IMR-90 (cell line): ENCODE data around the gene LRRC57. TPM values are rescaled to one million over a fixed set of nuclear protein-coding genes. Genes with fewer than 3 reads are reported as not detected.

Experiments
- ATAC-seq: fragments of 200-7000 bp; cut with Tn5 transposase; 2 replicates; pipeline ENCODE4 v1.9.1; 2020; ENCODE audit warnings: low read depth, mild to moderate bottlenecking, moderate library complexity
- BruUV-seq: library from RNA; stranded (reverse); fragments of 400-500 nt; replicated peaks from 2 replicates; lab custom pipeline; 2021; lab: Mats Ljungman, UMichigan
- CTCF ChIA-PET: fragments of 300-600 bp; formaldehyde crosslinking; extraction: SDS; loops from one replicate; lab custom pipeline; 2021; ENCODE audit warnings: antibody characterized with exemption; lab: Yijun Ruan, JAX
- POLR2A ChIA-PET: fragments of 300-600 bp; sonication (Branson Sonifier 250); formaldehyde crosslinking; loops from one replicate; lab custom pipeline; 2022; ENCODE audit warnings: antibody characterized with exemption; ENCODE audit not compliant: unreplicated experiment; lab: Charles Lee
- DNase-seq: peaks from one replicate; pipeline ENCODE4 v3.0.0; 2013
- H2AFZ ChIP-seq: replicated peaks from 2 replicates; pipeline ENCODE3; 2013; ENCODE audit warnings: low read length, mild to moderate bottlenecking; ENCODE audit not compliant: poor library complexity
- H2AK5ac ChIP-seq: 2 replicates; pipeline ENCODE4 v1.6.1; 2013; ENCODE audit warnings: low read depth, low read length, inconsistent platforms
- H2AK9ac ChIP-seq: replicated peaks from 2 replicates; pipeline ENCODE3; 2013; ENCODE audit warnings: mild to moderate bottlenecking, low read depth, low read length, moderate library complexity; ENCODE audit not compliant: poor library complexity
- H2BK120ac ChIP-seq: 2 replicates; pipeline ENCODE4 v1.6.1; 2013; ENCODE audit warnings: low read depth, low read length, inconsistent platforms
- H2BK15ac ChIP-seq: 3 replicates; pipeline ENCODE4 v1.6.1; 2013; ENCODE audit warnings: low read depth, low read length, inconsistent platforms
- H2BK20ac ChIP-seq: 2 replicates; pipeline ENCODE4 v1.6.1; 2013; ENCODE audit warnings: low read depth, mild to moderate bottlenecking, inconsistent platforms, low read length, moderate library complexity
- H2BK5ac ChIP-seq: 2 replicates; pipeline ENCODE4 v1.6.1; 2013; ENCODE audit warnings: mild to moderate bottlenecking, low read depth, low read length, inconsistent platforms; ENCODE audit not compliant: poor library complexity, severe bottlenecking
- H3K14ac ChIP-seq: replicated peaks from 2 replicates; pipeline ENCODE4 v1.6.1; 2013; ENCODE audit warnings: low read depth, low read length, inconsistent platforms
- H3K18ac ChIP-seq: 2 replicates; pipeline ENCODE4 v1.6.1; 2013; ENCODE audit warnings: low read depth, low read length, control low read depth
- H3K23ac ChIP-seq: 2 replicates; pipeline ENCODE4 v1.6.1; 2013; ENCODE audit warnings: low read depth, low read length, inconsistent platforms
- H3K27ac ChIP-seq: 2 replicates; pipeline ENCODE4 v1.5.1; 2013; ENCODE audit warnings: mild to moderate bottlenecking, control low read depth, low read length; ENCODE audit not compliant: insufficient read depth
- H3K27me3 ChIP-seq: 2 replicates; pipeline ENCODE4 v1.6.1; 2013; ENCODE audit warnings: low read length; ENCODE audit not compliant: control insufficient read depth, insufficient read depth
- H3K36me3 ChIP-seq: 2 replicates; pipeline ENCODE4 v1.6.1; 2013; ENCODE audit warnings: low read length, mixed read lengths; ENCODE audit not compliant: control insufficient read depth, insufficient read depth
- H3K4ac ChIP-seq: 2 replicates; pipeline ENCODE4 v1.6.1; 2013; ENCODE audit warnings: low read depth, low read length, inconsistent platforms
- H3K4me1 ChIP-seq: 2 replicates; pipeline ENCODE4 v1.6.1; 2013; ENCODE audit warnings: low read length, mixed read lengths; ENCODE audit not compliant: control insufficient read depth, insufficient read depth
- H3K4me2 ChIP-seq: 2 replicates; pipeline ENCODE4 v1.6.1; 2013; ENCODE audit warnings: low read depth, mild to moderate bottlenecking, control low read depth, low read length, moderate library complexity
- H3K4me3 ChIP-seq: 2 replicates; pipeline ENCODE4 v1.5.1; 2013; ENCODE audit warnings: low read depth, mild to moderate bottlenecking, control low read depth, low read length, moderate library complexity; ENCODE audit not compliant: insufficient read depth
- H3K56ac ChIP-seq: 2 replicates; pipeline ENCODE4 v1.6.1; 2013; ENCODE audit warnings: low read length, inconsistent platforms; ENCODE audit not compliant: insufficient read depth; ENCODE audit errors: extremely low read depth
- H3K79me1 ChIP-seq, 2 experiments: 2 replicates each; pipeline ENCODE4 v1.6.1; 2013; ENCODE audit warnings: low read length in 2 of 2, inconsistent platforms in 1 of 2, low read depth in 1 of 2
- H3K9ac ChIP-seq: 2 replicates; pipeline ENCODE4 v1.6.1; 2013; ENCODE audit warnings: low read depth, low read length, control low read depth
- H3K9me1 ChIP-seq: 2 replicates; pipeline ENCODE4 v1.6.1; 2013; ENCODE audit warnings: low read length, inconsistent platforms; ENCODE audit not compliant: insufficient read depth
- H3K9me3 ChIP-seq: 2 replicates; pipeline ENCODE4 v1.6.1; 2013; ENCODE audit warnings: low read length; ENCODE audit not compliant: control insufficient read depth, insufficient read depth
- H4K20me1 ChIP-seq: 2 replicates; pipeline ENCODE4 v1.6.1; 2013; ENCODE audit warnings: low read length, inconsistent platforms; ENCODE audit not compliant: insufficient read depth
- H4K5ac ChIP-seq: 2 replicates; pipeline ENCODE4 v1.6.1; 2013; ENCODE audit warnings: mild to moderate bottlenecking, low read depth, low read length, control low read depth
- H4K8ac ChIP-seq, 2 experiments: 2 replicates each; pipeline ENCODE4 v1.6.1; 2013; ENCODE audit warnings: low read depth in 2 of 2, low read length in 2 of 2, control low read depth in 1 of 2, inconsistent platforms in 1 of 2
- H4K91ac ChIP-seq: 2 replicates; pipeline ENCODE4 v1.6.1; 2013; ENCODE audit warnings: low read depth, low read length, inconsistent platforms; ENCODE audit not compliant: insufficient read depth
- CEBPB ChIP-seq: IDR thresholded peaks from 2 replicates; pipeline ENCODE4 v1.6.1; 2012; ENCODE audit warnings: low read depth, low read length, improper control_type of control experiment
- CHD1 ChIP-seq: IDR thresholded peaks from 2 replicates; pipeline ENCODE4 v1.6.1; 2012; ENCODE audit warnings: low read depth, low read length, improper control_type of control experiment
- CTCF ChIP-seq: conservative IDR thresholded peaks from 2 replicates; pipeline ENCODE4 v1.5.1; 2012; ENCODE audit warnings: mild to moderate bottlenecking, low read depth, low read length, improper control_type of control experiment
- ELK1 ChIP-seq: fragments of 150-350 bp; IDR thresholded peaks from 2 replicates; pipeline ENCODE4 v1.6.1; 2016; ENCODE audit warnings: low read depth, mild to moderate bottlenecking, low read length, moderate library complexity, borderline replicate concordance
- FOS ChIP-seq: fragments of 150-350 bp; IDR thresholded peaks from 2 replicates; pipeline ENCODE4 v1.6.1; 2016; ENCODE audit warnings: low read depth, low read length
- NFE2L2 ChIP-seq: fragments of 150-350 bp; IDR thresholded peaks from 2 replicates; pipeline ENCODE4 v1.6.1; 2016; ENCODE audit warnings: low read depth, mild to moderate bottlenecking, low read length
- POLR2A ChIP-seq: IDR thresholded peaks from 2 replicates; pipeline ENCODE4 v1.6.1; 2012; ENCODE audit warnings: mild to moderate bottlenecking, low read depth, low read length
- RCOR1 ChIP-seq: IDR thresholded peaks from 2 replicates; pipeline ENCODE4 v1.6.1; 2012; ENCODE audit warnings: mild to moderate bottlenecking, low read length, improper control_type of control experiment; ENCODE audit not compliant: insufficient replicate concordance
- USF2 ChIP-seq: fragments of 150-350 bp; IDR thresholded peaks from 2 replicates; pipeline ENCODE4 v1.6.1; 2017; ENCODE audit warnings: mild to moderate bottlenecking, antibody characterized with exemption, low read length, low read depth
- WGBS, 2 experiments: methylation state at CpG; one replicate each; pipeline versions ENCODE4 v1.1.5 to v1.1.7; 2013; ENCODE audit warnings: missing lambda C conversion rate in 2 of 2; ENCODE audit not compliant: insufficient read length in 1 of 2; ENCODE audit errors: extremely low coverage in 2 of 2; 5-methylcytosine and 5-hydroxymethylcytosine counted together
- dilution Hi-C: fragments of 300-500 bp; cut with HindIII; formaldehyde crosslinking; loops from one replicate; pipeline ENCODE4 v1.14.3; 2018; ENCODE audit warnings: low sequenced_read_pairs; ENCODE audit not compliant: unreplicated experiment
- in situ Hi-C: fragments of 300-500 bp; cut with MboI; formaldehyde crosslinking; loops from 3 replicates; pipeline ENCODE4 v1.14.3; 2019; ENCODE audit warnings: low sequenced_read_pairs, inconsistent platforms, mixed read lengths
- intact Hi-C: fragments of 100-400 bp; cut with micrococcal nuclease; formaldehyde crosslinking; loops from 2 replicates; pipeline ENCODE4 v1.10.0; 2022
- polyA plus RNA-seq, 3 experiments: library from polyadenylated mRNA; depleted of rRNA; stranded (reverse); fragments of >200 nt; gene quantifications; 2 replicates each; pipeline ENCODE4 v1.2.3, GENCODE V29; 2012; ENCODE audit warnings: low replicate concordance in 1 of 3
- total RNA-seq: library from RNA; depleted of rRNA; stranded (reverse); fragments of >200 nt; gene quantifications from 2 replicates; pipeline ENCODE4 v1.2.3, GENCODE V29; 2012

LRRC57 gene
- total and polyA plus RNA-seq, 2 of the 4 experiments (the other 2 are of a cell fraction), result 9.5 to 11.3 TPM

- H4K91ac ChIP-seq, result peak overlapping the region; percentile 82
- H3K27ac ChIP-seq, result peak overlapping the region; percentile 99
- peak overlapping the region; percentile 97 for H3K14ac ChIP-seq
- H4K8ac ChIP-seq, result peak overlapping the region; percentile 83 to 99; a peak in 2 of 4 replicates
- no peaks in the 10 kb centered on the region for H3K9me3 ChIP-seq
- peak overlapping the region; percentile 97 for H3K23ac ChIP-seq
- no peak overlapping the region for H2BK20ac ChIP-seq
- H3K36me3 ChIP-seq, result peaks cover 2% of the 10 kb centered on the region
- peak overlapping the region; percentile 83; the same call in 1 of the 2 replicates for H3K56ac ChIP-seq
- in situ Hi-C loops (no loop called here), dilution Hi-C loops (no loop called here), intact Hi-C loops (no loop called here)
- TF ChIP-seq USF2 (no peak), CEBPB (peak; percentile 51; the same call in 1 of the 2 replicates), ELK1 (no peak), CHD1 (no peak), NFE2L2 (no peak), CTCF (no peak), POLR2A (no peak), RCOR1 (no peak), FOS (no peak)
- H3K9ac ChIP-seq, result peak overlapping the region; percentile 99
- H2BK15ac ChIP-seq, result peak overlapping the region; percentile 45; the same call in 1 of the 3 replicates
- peaks cover 4% of the 10 kb centered on the region for H4K20me1 ChIP-seq
- peaks cover 2% of the 10 kb centered on the region; the same call in 1 of the 2 replicates for H3K9me1 ChIP-seq
- H3K4me3 ChIP-seq, result peak overlapping the region; percentile 97
- ATAC-seq (peak; percentile 1; the same call in 1 of the 2 replicates), DNase-seq (peak; percentile 4)
- peaks cover 5 to 42% of the 10 kb centered on the region in 2 experiments for H3K79me1 ChIP-seq
- peak overlapping the region; percentile 96 for H2BK5ac ChIP-seq
- WGBS, 2 experiments, result no CpG with 5 or more reads among the region's 11 CpGs
- H2AK5ac ChIP-seq, result peak overlapping the region; percentile 93
- H3K4me1 ChIP-seq, result peaks cover 3% of the 10 kb centered on the region
- peak overlapping the region; percentile 96 for H2AFZ ChIP-seq
- peak overlapping the region; percentile 90 for H3K18ac ChIP-seq
- H3K27me3 ChIP-seq, result no peaks in the 10 kb centered on the region
- H3K4ac ChIP-seq, result peak overlapping the region; percentile 92
- peak overlapping the region; percentile 85; the same call in 1 of the 2 replicates for H4K5ac ChIP-seq
- H2BK120ac ChIP-seq, result peak overlapping the region; percentile 76
- peak overlapping the region; percentile 95 for H2AK9ac ChIP-seq
- CTCF ChIA-PET, result no interaction called here
- H3K4me2 ChIP-seq, result peak overlapping the region; percentile 98
- POLR2A ChIA-PET, result interaction anchor here (0.6 kb wide), 1 partner anchor 45 kb away, joined by 3 read pairs; no protein-coding TSS in a partner anchor
- TSS peak; percentile 66 for BruUV-seq
Observed at GRCh38 chr15:42490291-42490670, 58.3 kb downstream of the LRRC57 start.
